GM10248 (cell line): ENCODE measurements around the gene RNASE11.

Source experiments
- CTCF ChIA-PET: fragments of 300-600 bp; sonication (Branson Sonifier 250); formaldehyde crosslinking; extraction: SDS; loops from one replicate; lab custom pipeline; 2021; ENCODE audit warnings: antibody characterized with exemption; lab: Yijun Ruan, JAX
- POLR2A ChIA-PET: fragments of 350-650 bp; sonication (Branson Sonifier 250); formaldehyde crosslinking; extraction: SDS; loops from one replicate; lab custom pipeline; 2020; ENCODE audit warnings: antibody characterized with exemption; lab: Yijun Ruan, JAX
- DNase-seq: peaks from one replicate; pipeline ENCODE4 v3.0.0; 2012; ENCODE audit errors: extremely low spot score
- CTCF ChIP-seq: IDR thresholded peaks from 2 replicates; pipeline ENCODE4 v1.5.1; 2012; ENCODE audit warnings: mild to moderate bottlenecking, low read depth; ENCODE audit errors: extremely low read depth, missing control alignments, control extremely low read depth

The RNASE11 gene

GRCh38 chr14:20557212-20557542 is 30.6 kb downstream of the RNASE11 start:
- CTCF ChIA-PET = interaction anchor here (1.3 kb wide), 1 partner anchor 30 kb away, joined by 4 read pairs; no protein-coding TSS in a partner anchor

DNA sequence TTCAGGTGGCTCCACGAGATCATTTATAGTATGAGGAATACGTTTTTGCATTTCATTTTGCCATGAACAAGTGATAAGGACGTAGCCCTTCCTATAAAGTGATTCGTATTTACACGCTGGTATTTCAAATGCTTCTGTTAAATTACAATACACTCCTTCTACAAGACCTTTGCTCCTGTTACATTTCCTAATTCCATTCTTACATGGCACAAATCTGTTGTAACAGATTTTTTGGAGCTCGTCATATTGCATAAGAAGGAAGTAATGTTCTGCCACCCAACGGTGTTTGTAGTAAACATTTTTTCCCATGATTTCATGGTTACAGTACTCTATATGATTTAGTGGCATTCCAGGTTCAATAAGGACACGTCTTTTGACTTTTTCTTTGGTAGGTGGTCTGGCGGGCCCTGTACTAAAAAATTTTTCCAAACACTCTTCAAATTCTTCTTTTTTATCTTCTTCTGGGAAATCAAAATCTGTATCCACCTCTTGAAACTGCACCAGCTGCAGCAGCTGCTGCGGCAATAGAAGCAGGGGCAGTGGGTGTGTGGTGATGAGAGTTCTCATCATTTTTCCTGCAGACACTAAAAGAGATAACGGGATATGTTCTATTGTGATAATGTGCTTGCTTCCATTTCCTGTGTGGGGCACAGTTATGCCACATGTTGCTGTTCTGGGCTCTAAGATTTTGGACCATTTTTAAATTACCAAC is 31.1 kb downstream of the RNASE11 start:
- CTCF ChIA-PET = interaction anchor here (1.3 kb wide), 1 partner anchor 30 kb away, joined by 4 read pairs; no protein-coding TSS in a partner anchor
- DNase-seq = no peak
- POLR2A ChIA-PET = no interaction called here

More at GRCh38 chr14:20557212-20557542, 30.6 kb downstream of the RNASE11 start:
- DNase-seq = no peak
- POLR2A ChIA-PET = no interaction called here
- TF ChIP-seq CTCF = no peak

DNA sequence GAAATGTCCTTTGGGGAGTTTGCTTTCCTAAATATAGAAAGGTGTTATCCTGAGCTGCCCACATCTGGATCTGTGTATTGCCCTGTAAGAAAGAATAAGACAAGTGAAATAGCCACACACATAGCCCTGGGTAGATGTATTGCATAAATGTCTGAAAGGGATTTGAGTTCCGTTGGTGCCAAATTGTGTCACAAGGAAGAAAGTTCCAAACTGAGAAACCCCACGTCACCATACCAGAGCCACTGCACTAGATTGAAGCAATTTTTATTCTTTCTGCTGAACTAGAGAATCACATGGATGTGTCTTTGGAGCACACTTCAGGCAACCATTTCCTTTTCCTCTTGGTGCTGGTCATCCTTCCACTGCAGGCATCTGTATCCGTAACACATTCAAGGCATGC is 32.0 kb downstream of the RNASE11 start:
- CTCF ChIA-PET = no interaction called here

More for the DNA sequence above, 31.1 kb downstream of the RNASE11 start:
- TF ChIP-seq CTCF = no peak

GRCh38 chr14:20553024-20553423 is 34.8 kb downstream of the RNASE11 start:
- ChIA-PET CTCF (no interaction called here), POLR2A (no interaction called here)
- DNase-seq = no peak
- no peak for TF ChIP-seq CTCF

More for the DNA sequence above, 32.0 kb downstream of the RNASE11 start:
- TF ChIP-seq CTCF = no peak
- DNase-seq = no peak
- POLR2A ChIA-PET = no interaction called here

GRCh38 chr14:20551606-20552005 is 36.2 kb downstream of the RNASE11 start:
- DNase-seq = no peak
- TF ChIP-seq CTCF = no peak
- CTCF ChIA-PET = interaction anchor here (1.3 kb wide), 1 partner anchor 49 kb away, joined by 3 read pairs; no protein-coding TSS in a partner anchor
- POLR2A ChIA-PET = no interaction called here

DNA sequence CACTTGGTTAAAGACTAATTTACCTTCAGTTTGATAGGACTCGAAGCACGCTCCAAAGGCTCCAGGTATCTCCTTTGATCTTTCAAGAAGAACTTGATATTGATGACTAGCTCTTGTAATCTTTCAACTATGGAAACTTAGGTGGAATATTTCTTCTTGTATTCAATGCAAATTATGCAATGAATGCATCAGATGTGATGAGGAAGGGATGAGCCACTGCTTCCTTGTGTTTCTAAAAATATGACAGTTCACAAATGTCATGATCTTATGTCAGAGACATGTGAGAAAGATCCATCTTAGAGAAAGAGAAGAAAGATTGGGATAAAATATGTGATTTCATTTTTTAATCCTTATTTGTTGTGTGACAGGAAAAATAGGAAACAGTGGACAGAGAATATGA is 36.9 kb downstream of the RNASE11 start:
- DNase-seq = no peak
- ChIA-PET CTCF (interaction anchor here (1.3 kb wide), 1 partner anchor 50 kb away, joined by 3 read pairs; no protein-coding TSS in a partner anchor), POLR2A (no interaction called here)
- TF ChIP-seq CTCF = no peak
